Measurements from ENCODE around the gene GPD1L.
"Not testable (repeated sequence)": the region's sequence is repeated elsewhere in the genome, so short reads cannot be mapped to it uniquely, and the experiment has no call there.

GPD1L gene

DNA sequence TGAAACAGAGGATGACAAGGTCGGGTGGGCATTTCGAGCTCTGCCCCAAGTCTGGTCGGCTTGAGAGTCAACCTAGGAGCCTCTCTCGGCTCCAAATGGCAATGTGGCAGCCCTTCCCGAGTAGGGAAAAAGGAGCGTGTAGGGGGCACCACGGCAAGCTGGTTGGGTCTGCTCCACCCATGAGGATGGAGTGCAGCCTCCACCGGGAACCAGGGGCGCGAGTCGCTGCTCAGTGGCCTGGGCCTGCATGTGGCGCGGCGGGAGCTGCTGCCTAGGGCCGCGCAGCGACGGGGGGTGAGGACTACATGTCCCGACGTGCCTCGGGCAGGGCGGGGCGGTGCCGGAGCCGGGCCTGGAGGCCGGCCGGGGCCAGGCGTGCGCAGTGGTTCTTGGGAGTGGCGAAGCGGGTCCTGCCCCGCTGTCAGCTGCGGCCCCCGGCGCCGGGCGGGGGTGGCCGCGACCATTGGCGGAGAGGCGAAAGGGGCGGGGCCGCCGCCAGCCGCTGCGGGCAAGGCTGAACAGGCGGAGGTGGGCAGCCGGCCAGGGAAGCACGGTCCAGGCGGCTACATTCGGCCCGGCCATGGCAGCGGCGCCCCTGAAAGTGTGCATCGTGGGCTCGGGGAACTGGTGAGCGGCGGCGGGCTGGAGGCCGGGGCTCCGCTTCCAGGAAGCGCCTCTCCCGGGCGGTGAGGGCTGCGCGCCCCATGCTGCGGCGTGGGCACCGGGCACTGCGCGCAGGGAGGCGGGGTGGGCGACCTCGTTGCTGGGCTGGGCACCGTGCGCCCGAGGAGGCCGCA lies at the start of gene GPD1L:
Gene GPD1L, plus strand, starts transcription at position 489 of the 797 bp plus-strand sequence. Its CDS starts 92 bp downstream, at position 581.
- peak within 1 kb of the TSS; percentile 72 for H3K27ac ChIP-seq
- DNase-seq (ENCODE audit: low read depth, low spot score), result peak; percentile 75

DNA sequence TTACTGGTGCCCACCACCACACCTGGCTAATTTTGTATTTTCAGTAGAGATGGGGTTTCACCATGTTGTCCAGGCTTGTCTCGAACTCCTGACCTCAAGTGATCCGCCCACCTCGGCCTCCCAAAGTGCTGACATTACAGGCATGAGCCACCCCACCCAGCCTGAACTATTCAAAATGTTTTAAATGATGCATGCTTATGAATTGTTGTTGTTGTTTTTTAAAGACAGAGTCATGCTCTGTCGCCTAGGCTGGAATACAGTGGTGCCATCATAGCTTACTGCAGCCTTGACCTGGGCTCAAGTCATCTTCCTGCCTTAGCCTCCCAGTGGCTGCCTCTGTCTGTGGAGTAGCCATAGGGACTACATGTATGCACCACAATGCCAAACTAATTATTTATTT lies 48.0 kb upstream of the GPD1L start:
- H3K27ac ChIP-seq; DNase-seq (ENCODE audit: low read depth, low spot score): not testable (repeated sequence)

DNA sequence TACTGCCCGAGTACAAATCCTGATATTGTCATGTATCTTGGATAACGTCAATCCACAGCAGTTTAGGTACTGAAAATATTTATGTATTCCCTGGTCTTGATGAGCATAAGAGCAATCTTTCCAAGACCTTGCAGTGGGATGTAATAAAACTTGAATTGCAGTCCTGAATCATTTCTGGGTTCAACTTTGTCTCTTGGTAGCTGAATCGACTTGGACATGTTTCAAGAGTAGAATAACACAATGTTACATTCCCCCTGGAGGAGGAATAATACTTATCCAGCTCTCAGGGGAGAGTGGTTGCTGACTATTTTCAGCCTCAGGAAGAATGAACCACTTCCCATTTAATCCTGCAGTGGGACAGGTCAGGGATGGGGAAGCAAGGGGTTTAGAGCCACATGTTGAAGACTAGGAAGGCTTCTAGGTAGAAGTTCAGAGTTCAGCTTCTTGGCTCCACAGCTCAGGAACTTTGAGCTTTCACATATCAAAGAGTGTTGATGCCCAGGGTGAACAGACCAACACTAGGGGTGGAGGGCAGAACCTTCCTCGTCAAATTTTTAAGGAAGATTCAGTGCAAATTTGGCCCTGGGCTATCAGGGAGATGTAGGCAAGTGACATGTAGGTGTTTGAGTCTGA lies 43.4 kb upstream of the GPD1L start:
- no peak overlapping the region for H3K27ac ChIP-seq
- no peak for DNase-seq (ENCODE audit: low read depth, low spot score)

DNA sequence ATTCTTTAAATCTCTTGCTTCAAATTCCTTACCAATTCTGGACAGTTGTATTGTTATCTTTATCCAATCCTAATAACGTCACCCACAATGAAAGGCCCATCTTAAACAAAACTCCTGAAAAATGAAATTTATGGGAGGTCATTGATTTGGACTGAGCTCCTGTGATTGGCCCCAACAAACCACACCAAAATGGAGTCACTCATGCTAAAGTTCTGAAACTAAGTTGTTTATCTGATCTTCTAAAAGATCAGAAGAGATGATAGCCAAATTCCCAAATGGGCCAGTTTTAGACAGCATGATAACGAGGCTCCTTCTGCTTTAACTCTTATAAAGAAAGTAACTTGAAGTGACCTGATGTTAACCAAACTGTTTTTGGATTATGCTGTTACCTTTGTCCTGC lies 39.7 kb upstream of the GPD1L start:
- no peak for DNase-seq (ENCODE audit: low read depth, low spot score)
- H3K27ac ChIP-seq, result no peak overlapping the region

DNA sequence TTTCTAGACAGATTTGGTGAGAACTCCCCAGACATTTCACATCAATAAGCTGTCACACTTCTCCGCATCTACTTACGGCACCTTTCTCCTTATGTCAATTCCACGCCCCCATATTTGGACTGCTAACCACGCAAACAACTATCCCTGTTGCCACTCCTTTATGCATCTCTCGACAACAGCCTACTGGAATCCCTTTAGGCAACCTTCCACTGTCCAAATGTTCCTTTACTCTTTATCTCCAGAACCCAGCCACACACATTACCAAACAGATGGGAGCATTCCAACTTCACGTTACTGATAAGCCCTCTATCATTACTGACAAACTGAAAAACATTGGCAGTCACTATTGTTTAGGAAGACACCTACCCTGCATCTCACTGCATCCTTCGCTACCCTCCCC lies 32.2 kb upstream of the GPD1L start:
- not testable (repeated sequence) for H3K27ac ChIP-seq; DNase-seq (ENCODE audit: low read depth, low spot score)

DNA sequence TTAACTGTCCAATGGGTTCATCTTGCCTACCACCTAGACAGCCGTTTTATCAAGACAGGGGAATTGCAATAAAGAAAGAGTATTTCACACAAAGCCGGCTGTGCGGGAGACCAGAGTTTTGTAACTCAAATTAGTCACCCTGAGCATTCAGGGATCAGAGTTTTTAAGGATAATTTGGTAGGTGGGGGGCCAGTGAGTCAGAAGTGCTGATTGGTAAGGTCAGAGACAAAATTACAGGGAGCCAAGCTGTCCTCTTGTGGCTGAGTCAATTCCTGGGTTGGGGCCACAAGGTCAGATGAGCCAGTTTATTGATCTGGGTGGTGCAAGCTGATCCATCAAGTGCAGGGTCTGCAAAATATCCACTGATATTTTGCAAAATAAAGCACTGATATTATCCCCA lies 29.9 kb upstream of the GPD1L start:
- H3K27ac ChIP-seq, result no peak overlapping the region
- no peak for DNase-seq (ENCODE audit: low read depth, low spot score)

DNA sequence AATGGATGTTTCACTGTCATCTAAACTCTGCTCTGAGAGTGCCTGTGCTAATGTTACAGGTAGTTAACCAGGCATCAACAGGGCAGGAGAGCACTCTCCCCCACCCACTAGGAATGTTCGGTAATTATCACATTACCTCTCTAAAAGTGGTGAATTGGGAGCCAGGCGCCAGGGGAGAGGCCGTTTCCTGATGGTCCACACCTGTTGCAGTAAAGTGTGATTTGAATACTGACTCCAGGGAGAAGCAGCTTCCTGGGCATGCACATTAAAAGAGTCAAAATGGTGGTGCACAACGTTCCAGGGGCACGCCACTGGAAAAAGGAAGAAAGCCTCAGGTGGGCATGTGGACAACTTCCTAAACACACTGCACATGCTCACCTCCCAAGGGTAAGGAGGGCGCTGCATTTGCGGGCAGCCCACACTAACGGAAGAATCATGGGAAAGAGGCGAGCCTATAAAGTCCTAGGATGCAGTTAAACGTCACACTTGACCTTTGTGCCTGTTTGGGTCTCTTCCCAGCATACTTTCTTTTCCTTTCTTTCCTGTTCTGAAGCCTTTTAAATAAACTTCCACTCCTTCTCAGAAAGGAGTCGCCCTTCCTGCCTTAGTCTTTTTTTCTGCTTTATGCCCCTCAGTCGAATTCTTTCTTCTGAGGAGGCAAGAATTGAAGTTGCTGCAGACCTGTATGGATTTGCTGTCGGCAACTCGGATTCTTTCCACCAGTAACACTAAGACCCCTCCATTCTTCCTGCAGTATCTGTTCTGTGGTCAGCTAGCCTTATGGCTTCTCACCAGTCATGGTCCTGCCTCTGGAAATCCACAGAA lies 28.9 kb upstream of the GPD1L start:
- H3K27ac ChIP-seq, result no peak overlapping the region
- no peak for DNase-seq (ENCODE audit: low read depth, low spot score)

DNA sequence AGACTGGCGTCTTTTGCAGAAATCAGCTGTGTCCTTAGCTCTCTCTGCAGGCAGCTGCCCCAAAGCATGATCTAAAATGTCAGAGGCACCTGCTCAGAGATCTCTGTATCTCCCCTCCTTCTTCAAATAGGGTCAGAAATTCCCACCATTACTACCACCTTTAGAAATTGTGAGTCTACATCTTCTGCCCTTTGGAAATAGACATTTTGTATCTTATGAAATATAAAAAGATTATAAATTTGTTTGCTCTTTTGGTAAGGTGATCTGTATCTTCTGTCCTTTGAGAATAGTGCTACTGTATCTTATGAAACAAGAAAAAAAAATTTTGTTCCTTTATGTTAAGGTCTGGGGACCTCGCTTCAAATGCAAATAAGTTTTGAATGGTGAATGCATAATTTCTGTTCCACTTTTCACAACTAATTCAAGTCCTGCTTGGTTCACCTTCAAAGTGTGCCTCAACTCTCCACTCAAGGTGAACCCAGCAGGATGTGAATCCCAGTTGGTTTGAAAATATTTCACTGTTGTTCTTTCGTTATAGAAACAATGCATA lies 28.3 kb upstream of the GPD1L start:
- no peak for DNase-seq (ENCODE audit: low read depth, low spot score)
- no peak overlapping the region for H3K27ac ChIP-seq

DNA sequence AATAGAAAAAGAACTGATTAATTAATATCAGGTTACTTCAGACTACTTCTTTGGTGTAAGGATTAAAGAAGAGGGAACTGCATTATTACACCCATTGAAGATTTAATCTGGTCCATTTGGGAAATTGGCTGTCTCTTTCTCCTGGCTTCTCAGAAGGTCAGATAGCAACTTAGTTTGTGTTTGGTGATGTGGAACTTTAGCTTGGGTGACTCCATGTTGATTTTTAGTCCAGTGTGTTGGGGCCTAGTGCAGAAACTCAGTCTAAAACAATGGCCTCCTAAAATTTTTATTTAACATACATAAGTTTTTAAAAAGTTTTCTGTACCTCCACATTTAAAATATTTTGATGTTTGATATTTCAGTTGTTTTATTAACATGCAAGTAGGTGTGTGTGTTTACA lies 27.6 kb upstream of the GPD1L start:
- H3K27ac ChIP-seq, result no peak overlapping the region
- no peak for DNase-seq (ENCODE audit: low read depth, low spot score)

DNA sequence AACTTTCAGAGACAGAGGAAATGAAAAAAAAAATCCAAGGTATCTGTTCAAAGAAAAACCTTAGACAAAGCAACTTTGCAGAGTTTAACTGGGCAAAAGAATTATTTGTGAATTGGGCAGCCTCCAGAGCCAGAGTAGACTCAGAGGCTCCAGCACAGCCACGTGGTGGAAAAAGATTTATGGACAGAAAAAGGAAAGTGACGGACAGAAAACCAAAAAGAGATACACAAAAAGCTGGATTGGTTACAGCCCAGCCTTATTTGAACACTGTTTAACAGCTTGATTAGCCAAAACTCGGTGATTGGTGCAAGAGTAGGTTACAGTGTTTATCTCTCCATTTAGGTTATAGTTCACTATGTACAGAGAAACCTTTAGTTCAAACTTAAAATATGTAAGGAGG lies 23.7 kb upstream of the GPD1L start:
- no peak for DNase-seq (ENCODE audit: low read depth, low spot score)
- H3K27ac ChIP-seq, result no peak overlapping the region

DNA sequence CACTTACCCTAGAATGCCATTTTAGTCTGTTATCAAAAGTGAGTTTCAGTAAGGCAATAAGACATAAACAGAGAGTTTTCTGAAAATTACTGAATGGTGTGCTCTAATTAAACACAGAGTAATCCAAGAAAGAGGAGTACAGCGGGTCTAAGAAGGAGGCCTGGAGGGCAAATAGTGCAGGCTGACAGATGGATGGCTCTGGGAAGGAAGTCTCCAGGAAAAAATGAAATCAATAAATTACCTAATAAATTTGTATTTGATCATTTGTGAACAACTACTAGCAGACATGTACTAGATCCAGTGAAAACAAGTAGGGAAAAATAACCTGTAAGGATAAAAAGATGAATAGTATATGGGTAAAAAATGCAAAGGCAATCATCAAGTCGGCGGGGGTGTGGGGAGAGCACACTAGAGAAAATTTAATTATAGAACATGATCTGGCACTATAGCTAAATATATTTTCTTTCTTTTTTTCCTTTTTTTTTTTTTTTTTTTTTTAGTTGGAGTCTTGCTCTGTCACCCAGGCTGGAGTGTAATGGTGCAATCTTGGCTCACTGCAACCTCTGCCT lies 22.6 kb upstream of the GPD1L start:
- no peak for DNase-seq (ENCODE audit: low read depth, low spot score)

DNA sequence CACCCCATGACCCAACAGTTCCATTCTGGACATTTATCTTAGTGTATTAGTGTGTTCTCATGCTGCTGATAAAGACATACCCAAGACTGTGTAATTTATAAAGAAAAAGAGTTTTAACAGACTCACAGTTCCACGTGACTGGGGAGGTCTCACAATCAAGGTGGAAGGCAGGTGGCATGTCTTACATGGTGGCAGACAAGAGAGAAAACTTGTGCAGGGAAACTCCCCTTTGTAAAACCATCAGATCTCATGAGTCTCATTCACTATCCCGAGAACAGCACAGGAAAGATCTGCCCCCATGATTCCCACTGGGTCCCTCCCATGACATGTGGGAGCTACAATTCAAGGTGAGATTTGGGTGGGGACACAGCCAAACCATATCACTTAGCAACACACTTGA lies 21.6 kb upstream of the GPD1L start:
- no peak for DNase-seq (ENCODE audit: low read depth, low spot score)

More for the DNA sequence above, 22.6 kb upstream of the GPD1L start:
- no peak overlapping the region for H3K27ac ChIP-seq

DNA sequence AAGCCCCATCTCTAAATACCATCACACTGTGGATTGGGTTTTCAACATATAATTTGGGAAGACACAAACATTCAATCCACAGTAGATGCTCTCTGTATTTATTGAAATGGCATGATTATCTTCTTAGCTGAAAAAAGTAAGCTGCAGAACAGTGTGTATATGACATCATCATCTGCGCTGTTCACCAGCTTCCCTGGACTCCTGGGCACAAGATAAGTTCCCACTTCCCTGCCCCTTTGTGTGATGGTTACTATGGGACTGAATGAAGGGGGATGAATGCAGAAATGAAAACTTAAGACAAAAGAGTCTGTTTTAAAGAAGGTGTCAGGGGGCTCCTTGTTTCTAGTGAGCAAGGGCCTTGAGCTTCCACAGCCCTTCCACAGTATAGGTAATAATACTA lies 20.0 kb upstream of the GPD1L start:
- no peak overlapping the region for H3K27ac ChIP-seq
- no peak for DNase-seq (ENCODE audit: low read depth, low spot score)

More for the DNA sequence above, 21.6 kb upstream of the GPD1L start:
- no peak overlapping the region for H3K27ac ChIP-seq

DNA sequence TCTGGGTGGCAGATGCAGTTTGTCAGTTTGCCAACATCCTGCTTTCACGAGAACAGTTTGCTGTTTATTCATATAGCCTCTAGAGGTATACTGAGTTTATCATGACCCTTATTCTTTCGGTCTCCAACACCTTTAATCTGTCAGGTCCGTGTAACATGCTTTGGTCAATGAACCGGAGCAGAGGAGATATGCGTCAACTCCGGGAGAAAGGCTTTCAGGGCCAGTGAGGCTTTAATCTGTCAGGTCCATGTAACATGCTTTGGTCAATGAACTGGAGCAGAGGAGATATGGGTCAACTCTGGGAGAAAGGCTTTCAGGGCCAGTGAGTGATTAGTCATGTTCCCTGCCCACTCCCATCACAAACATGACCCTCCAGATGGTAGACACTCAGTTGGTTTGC lies 16.9 kb upstream of the GPD1L start:
- no peak for DNase-seq (ENCODE audit: low read depth, low spot score)

DNA sequence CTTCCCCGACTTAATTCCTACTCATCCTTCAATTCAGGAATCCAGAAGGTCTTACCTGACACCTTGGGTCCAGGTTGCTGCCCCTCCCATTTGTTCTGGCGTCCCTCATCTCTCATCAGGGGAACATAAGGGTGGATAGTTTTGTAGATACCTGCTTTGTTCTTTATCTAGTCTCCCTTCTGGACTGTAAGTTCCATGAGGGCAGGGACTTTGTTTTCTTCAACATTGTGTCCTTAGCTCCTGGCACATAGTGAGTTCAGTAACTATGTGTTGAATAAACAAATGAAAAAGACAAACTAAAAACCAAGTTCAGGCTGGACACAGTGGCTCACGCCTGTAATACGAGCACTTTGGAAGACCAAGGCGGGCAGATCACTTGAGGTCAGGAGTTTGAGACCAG lies 13.2 kb upstream of the GPD1L start:
- no peak for DNase-seq (ENCODE audit: low read depth, low spot score)
- H3K27ac ChIP-seq, result no peak overlapping the region

More for the DNA sequence above, 16.9 kb upstream of the GPD1L start:
- H3K27ac ChIP-seq, result no peak overlapping the region

DNA sequence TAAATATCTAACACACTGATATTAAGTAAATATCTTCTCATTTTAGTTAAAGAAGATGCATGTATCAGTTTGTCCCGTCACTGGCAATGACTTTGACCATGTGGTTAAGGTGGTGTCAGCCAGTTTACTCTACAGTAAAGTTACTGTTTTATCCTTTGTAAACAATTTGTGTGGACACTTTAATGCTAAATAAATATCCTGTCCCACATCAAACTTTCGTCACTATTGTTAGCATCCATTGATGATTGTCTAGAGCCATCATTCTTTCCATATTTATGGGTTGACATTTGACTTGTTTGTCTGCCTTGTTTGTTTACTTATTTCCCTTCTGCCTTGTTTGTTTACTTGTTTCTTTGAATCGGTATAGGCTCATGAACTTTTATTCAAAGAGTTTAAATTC lies 11.0 kb upstream of the GPD1L start:
- no peak for DNase-seq (ENCODE audit: low read depth, low spot score)
- no peak overlapping the region for H3K27ac ChIP-seq

DNA sequence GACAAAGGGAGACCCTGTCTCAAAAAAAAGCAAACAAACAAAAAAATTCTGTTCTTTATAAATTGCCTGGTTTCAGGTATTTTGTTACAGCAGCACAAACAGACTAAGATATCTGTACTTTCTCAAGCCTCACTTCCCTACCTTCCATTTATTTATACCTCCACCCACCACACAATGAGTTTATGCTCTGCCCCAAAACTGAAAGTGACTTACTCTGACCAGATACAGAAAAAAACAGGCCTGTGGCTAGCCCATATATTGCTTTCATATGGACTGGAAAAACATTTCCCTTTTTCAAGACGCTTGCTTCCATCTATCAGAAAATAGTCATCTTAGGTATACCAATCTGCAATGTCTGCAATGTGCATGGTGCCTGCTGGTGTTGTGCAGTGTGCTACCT lies 8.7 kb upstream of the GPD1L start:
- H3K27ac ChIP-seq, result no peak overlapping the region
- DNase-seq (ENCODE audit: low read depth, low spot score), result no peak

DNA sequence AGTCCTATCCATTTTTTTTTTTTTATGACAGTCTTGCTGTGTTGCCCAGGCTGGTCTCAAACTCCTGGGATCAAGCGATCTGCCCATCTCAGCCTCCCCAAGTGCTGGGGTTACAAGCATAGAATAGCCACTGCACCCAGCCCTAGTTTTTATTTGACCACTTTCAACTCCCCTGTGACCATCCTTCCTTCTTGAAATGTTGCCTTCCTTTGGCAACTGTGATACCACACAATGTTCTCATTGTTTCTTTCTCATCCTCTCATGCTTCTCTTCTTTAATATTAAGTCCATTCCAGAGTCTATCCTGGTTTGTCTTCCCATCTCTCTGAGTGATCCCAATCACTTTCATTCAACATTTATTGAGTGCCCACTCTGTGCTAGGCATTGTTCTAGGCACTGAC lies 7.9 kb upstream of the GPD1L start:
- H3K27ac ChIP-seq, result no peak overlapping the region
- no peak for DNase-seq (ENCODE audit: low read depth, low spot score)

DNA sequence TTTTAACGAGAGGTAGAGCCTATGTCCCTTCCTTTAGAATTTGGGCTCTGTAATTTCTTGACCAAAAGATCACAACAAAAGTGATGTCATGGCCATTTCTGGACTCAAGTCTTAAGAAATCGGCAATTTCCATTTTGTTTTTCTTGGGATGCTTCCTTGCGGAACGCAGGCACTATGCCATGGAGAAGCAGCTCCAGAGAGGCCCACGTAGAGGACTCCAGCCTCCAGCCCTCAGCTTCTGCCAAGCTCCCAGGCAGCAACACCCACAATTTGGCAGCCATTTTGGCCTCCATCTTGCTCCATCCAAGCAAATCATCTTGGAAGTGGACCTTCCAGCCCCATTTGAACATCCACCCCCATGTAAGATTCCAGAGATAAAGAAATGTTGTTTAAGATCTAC lies 6.0 kb upstream of the GPD1L start:
- DNase-seq (ENCODE audit: low read depth, low spot score), result no peak
- no peak overlapping the region for H3K27ac ChIP-seq

DNA sequence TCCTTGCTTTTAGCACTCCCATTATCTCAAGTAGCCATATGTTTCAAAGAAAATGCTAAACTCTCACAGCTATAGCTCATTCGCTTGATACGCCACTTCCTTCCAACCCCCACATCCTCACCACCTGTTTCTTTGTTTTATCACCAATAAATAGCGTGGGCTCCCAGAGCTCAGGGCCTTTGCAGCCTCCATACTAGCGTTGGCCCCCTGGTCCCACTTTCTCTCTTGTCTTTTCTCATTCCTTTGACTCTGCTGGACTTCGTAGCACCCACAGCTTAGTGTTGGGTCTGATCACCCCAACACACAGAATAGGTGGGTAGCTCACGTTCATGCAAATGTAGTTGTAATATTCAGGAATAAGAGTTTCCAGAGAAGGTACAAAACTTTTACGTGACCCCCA lies 4.1 kb upstream of the GPD1L start:
- DNase-seq (ENCODE audit: low read depth, low spot score), result no peak
- H3K27ac ChIP-seq, result no peak overlapping the region

Data from epithelial cell of prostate (primary cell).